HepG2 (cell line): ENCODE results near the gene LMOD1. TPM values are rescaled to one million over a fixed set of nuclear protein-coding genes. Genes with fewer than 3 reads are reported as not detected.

Source experiments
- CHD2 ChIP-seq: IDR thresholded peaks from 2 replicates; pipeline ENCODE4 v1.6.1; 2011; ENCODE audit warnings: low read depth, low read length, improper control_type of control experiment
- HNF4A ChIP-seq: sonication (generic); formaldehyde crosslinking; IDR thresholded peaks from 2 replicates; pipeline ENCODE4 v1.4.0; 2020; ENCODE audit warnings: missing genetic modification reagents
- IRX3 ChIP-seq: sonication (generic); formaldehyde crosslinking; IDR thresholded peaks from 2 replicates; pipeline ENCODE4 v1.8.1; 2023; ENCODE audit warnings: mild to moderate bottlenecking, low read depth, missing genetic modification reagents, borderline replicate concordance
- PHF21A ChIP-seq: sonication (generic); formaldehyde crosslinking; IDR thresholded peaks from 2 replicates; pipeline ENCODE4 v1.5.0; 2020; ENCODE audit warnings: mild to moderate bottlenecking, missing genetic modification reagents
- POGZ ChIP-seq: sonication (generic); formaldehyde crosslinking; IDR thresholded peaks from 2 replicates; pipeline ENCODE4 v1.4.0; 2020; ENCODE audit warnings: mild to moderate bottlenecking, missing genetic modification reagents
- TAF15 ChIP-seq: fragments of 200-400 bp; formaldehyde crosslinking; IDR thresholded peaks from one replicate; pipeline ENCODE4 v1.6.1; 2018; ENCODE audit warnings: mild to moderate bottlenecking, low read depth, low read length; ENCODE audit not compliant: poor library complexity, severe bottlenecking
- ZBTB2 ChIP-seq: sonication (generic); formaldehyde crosslinking; IDR thresholded peaks from 2 replicates; pipeline ENCODE4 v1.8.0; 2022; ENCODE audit warnings: low read depth, missing genetic modification reagents
- ZBTB49 ChIP-seq: sonication (generic); formaldehyde crosslinking; IDR thresholded peaks from 2 replicates; pipeline ENCODE4 v1.4.0; 2020; ENCODE audit warnings: missing genetic modification reagents, borderline replicate concordance
- ZNF18 ChIP-seq: sonication (generic); formaldehyde crosslinking; IDR thresholded peaks from 2 replicates; pipeline ENCODE4 v1.8.0; 2022; ENCODE audit warnings: mild to moderate bottlenecking, missing genetic modification reagents; ENCODE audit not compliant: insufficient replicate concordance
- ZNF75D ChIP-seq: sonication (generic); formaldehyde crosslinking; IDR thresholded peaks from 2 replicates; pipeline ENCODE4 v1.8.1; 2023; ENCODE audit warnings: missing genetic modification reagents, mild to moderate bottlenecking, borderline replicate concordance
- ZXDC ChIP-seq: sonication (generic); formaldehyde crosslinking; IDR thresholded peaks from 2 replicates; pipeline ENCODE4 v1.5.0; 2020; ENCODE audit warnings: mild to moderate bottlenecking, missing genetic modification reagents
- polyA plus RNA-seq, 8 experiments: library from polyadenylated mRNA; depleted of rRNA in 3 of 8; stranded (reverse) in 7 of 8; unstranded in 1 of 8; fragments of >200 nt; fragmentation: Illumina TruSeq in 4 of 8; extraction: Trizol in 4 of 8; gene quantifications; 2 replicates each; pipeline versions ENCODE4 v1.2.1 to v1.2.3, GENCODE V29; 2011 to 2016; ENCODE audit warnings: low read depth in 4 of 8, missing spikeins in 1 of 8, mixed read lengths in 1 of 8; ENCODE audit not compliant: insufficient read depth in 1 of 8
- total RNA-seq, 5 experiments: library from RNA; depleted of rRNA; stranded (reverse); fragments of >200 nt; fragmentation: Illumina TruSeq; extraction: Trizol; gene quantifications; 2 replicates each; pipeline ENCODE4 v1.2.3, GENCODE V29; 2016; ENCODE audit warnings: low read depth in 1 of 5

LMOD1 gene
- total and polyA plus RNA-seq, 2 of the 13 experiments (the other 11 are each of a cell fraction or from before 2014, with no cell fraction given): not detected

- TF ChIP-seq ZBTB49: no peak
- TF ChIP-seq TAF15: no peak
- TF ChIP-seq ZXDC (CRISPR knock-in tag): no peak
- no peak for TF ChIP-seq CHD2
- peak; percentile 43; the same call in 1 of the 2 replicates for TF ChIP-seq ZBTB2 (CRISPR knock-in tag)
- TF ChIP-seq ZNF18 (CRISPR knock-in tag): no peak
- no peak for TF ChIP-seq ZNF75D (CRISPR knock-in tag)
- TF ChIP-seq HNF4A: no peak
- peak; percentile 52 for TF ChIP-seq POGZ (CRISPR knock-in tag)
- TF ChIP-seq PHF21A (CRISPR knock-in tag): 0 out of 2 replicates have a peak, but pooled peaks have one; percentile 13
- no peak for TF ChIP-seq IRX3
Measured at GRCh38 chr1:201982623-201983379, 36.5 kb upstream of the LMOD1 start, which contains the start of gene RNPEP (continued).
